OCI-LY7 (cell line): ENCODE measurements around the gene LRRC66.

ENCODE experiments used
- CTCF ChIP-seq: fragments of 200-600 bp; sonication (generic); conservative IDR thresholded peaks from 2 replicates; pipeline ENCODE4 v1.5.1; 2014; ENCODE audit warnings: mild to moderate bottlenecking, antibody characterized with exemption, low read length, moderate library complexity, mixed read lengths
- EZH2phosphoT487 ChIP-seq: fragments of 200-600 bp; sonication (generic); IDR thresholded peaks from 2 replicates; pipeline ENCODE4 v1.6.1; 2018; ENCODE audit warnings: low read depth, borderline replicate concordance, mild to moderate bottlenecking, mixed run types, antibody characterized with exemption, low read length, moderate library complexity, mixed read lengths

GRCh38 chr4:52035190-52035589 lies 15.0 kb upstream of the LRRC66 start:
- TF ChIP-seq CTCF (no peak), EZH2phosphoT487 (no peak)
